Activated T-cell treated with anti-CD3 and anti-CD28 coated beads for 1 hour (primary cell): ENCODE measurements around the gene TRIM56.
"Not testable (repeated sequence)": the region's sequence is repeated elsewhere in the genome, so short reads cannot be mapped to it uniquely, and the experiment has no call there.

Experiments
- DNase-seq: peaks from one replicate; pipeline ENCODE4 v3.0.0-alpha.2; 2020; ENCODE audit warnings: low read depth

The TRIM56 gene, protein sequence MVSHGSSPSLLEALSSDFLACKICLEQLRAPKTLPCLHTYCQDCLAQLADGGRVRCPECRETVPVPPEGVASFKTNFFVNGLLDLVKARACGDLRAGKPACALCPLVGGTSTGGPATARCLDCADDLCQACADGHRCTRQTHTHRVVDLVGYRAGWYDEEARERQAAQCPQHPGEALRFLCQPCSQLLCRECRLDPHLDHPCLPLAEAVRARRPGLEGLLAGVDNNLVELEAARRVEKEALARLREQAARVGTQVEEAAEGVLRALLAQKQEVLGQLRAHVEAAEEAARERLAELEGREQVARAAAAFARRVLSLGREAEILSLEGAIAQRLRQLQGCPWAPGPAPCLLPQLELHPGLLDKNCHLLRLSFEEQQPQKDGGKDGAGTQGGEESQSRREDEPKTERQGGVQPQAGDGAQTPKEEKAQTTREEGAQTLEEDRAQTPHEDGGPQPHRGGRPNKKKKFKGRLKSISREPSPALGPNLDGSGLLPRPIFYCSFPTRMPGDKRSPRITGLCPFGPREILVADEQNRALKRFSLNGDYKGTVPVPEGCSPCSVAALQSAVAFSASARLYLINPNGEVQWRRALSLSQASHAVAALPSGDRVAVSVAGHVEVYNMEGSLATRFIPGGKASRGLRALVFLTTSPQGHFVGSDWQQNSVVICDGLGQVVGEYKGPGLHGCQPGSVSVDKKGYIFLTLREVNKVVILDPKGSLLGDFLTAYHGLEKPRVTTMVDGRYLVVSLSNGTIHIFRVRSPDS

DNA sequence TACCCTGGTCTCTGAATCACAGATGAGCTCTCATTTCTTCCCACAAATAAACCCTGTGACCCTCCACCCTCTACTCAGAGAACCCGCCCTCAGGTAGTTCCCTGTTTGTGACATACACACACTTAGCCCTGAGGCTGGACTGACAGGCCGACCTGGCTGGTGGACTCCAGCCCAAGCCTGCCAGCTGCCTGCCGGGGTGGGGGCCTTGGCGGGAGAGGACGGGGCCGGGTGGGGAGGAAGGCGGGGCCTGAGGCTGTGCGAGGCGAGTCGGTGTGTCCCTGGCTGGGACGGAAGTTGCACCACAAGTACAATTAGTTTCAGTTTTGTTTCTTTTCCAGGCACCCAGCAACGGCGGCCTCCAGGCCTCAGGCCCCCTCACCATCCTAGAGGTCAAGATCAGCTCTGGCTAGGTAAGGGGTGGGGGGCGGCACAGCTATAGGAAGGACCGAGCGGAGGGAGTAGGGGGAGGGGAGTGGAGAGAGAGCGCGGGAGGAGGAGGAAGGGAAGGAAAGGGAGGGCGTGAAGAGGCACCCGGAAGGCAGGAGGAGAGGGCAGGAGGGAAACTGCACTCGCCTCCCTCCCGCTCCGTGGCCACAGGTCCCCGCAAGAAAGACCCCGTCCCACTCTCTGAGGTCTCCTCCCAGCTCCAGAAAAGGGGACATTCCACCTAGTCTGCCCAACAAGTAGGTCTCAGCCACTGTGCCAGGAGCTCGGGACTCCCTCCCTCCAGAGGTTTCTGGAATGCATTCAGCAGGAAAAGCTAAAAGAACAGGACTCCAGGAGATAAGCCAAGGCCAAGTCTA is at the start of gene TRIM56:
Gene TRIM56 (plus strand): TSS at position 320 of the 803 bp plus-strand sequence. CDS start 1,832 bp downstream, outside the sequence.
- peak; percentile 63 for DNase-seq

- DNase-seq = no peak
Observed at GRCh38 chr7:101035941-101036340, 49.3 kb upstream of the TRIM56 start.

- DNase-seq = not testable (repeated sequence)
Observed at GRCh38 chr7:101041283-101041682, 44.0 kb upstream of the TRIM56 start.

GRCh38 chr7:101058355-101058754 is 26.9 kb upstream of the TRIM56 start:
- DNase-seq = peak; percentile 39

DNA sequence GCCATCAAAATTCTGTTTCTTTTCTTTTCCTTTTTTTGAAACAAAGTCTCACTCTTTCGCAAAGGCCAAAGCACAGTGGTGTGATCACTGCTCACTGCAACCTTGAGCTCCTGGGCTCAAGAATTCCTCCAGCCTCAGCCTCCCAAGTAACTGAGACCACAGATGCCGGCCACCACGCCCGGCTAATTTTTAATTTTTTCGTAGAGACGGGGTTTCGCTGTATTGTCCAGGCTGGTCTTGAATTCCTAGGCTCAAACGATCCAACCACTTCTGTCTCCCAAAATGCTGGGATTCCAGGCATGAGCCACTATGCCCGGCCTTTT is 25.7 kb upstream of the TRIM56 start:
- DNase-seq = no peak

DNA sequence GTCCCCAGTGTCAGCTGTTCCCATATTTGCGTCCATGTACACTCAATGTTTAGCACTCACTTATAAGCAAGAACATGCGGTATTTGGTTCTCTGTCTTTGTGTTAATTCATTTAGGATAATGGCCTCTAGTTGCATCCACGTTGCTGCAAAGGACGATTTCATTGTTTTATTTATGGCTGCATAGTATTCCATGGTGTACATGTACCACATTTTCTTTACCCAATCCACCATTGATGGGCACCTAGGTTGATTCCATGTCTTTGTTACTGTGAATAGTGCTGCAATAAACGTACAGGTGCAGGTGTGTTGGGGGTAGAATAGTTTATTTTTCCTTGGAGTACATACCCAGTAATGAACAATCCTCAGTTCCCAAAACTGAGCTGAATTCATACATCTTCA is 24.3 kb upstream of the TRIM56 start:
- DNase-seq = no peak

- DNase-seq = not testable (repeated sequence)
Observed at GRCh38 chr7:101064176-101064550, 21.1 kb upstream of the TRIM56 start.

DNA sequence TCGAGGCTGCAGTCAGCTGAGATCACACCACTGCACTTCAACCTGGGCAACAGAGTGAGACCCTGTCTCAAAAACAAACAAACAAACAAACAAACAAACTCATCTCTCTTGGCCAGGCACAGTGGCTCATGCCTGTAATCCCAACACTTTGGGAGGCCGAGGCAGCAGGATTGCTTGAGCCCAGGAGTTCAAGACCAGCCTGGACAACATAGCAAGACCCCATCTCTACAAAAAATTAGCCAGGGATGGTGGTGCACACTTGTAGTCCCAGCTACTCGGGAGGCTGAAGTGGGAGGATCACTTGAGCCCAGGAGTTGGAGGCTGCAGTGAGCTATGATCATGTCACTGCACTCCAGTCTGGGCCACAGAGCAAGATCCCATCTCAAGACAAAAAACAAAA is 20.1 kb upstream of the TRIM56 start:
- DNase-seq = not testable (repeated sequence)

DNA sequence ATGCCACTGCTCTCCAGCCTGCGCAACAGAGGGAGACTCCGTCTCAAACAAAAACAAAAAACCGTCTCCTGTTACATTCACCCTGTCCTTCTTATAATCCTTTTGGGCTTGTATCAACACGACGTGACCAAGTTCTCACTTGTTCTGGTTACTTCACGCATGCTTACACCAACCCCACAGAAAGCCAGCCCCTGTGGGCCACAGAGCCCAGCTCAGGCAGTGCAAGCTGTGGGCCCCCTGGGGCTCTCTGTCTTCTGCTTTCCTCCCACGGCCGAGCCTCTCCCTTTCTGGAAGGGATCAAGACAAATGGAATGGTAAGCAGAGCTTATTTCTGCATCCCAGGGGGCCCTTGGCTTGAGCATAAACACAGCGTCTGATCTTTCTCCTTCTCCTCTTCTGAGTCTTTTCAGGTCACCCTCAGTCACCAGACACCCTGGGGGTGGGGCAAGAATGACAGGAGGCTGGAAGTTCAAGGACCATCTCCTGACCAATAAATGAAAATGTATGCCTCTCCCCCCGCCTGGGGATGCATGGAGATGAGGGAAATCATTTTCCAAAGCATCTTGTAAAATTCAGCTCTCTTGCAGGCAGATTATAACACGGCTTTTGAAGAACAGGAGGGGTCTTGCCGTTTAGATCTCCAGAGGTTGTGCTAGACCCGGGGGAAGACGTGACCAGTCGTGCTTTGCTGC is 19.0 kb upstream of the TRIM56 start:
- no peak for DNase-seq

DNA sequence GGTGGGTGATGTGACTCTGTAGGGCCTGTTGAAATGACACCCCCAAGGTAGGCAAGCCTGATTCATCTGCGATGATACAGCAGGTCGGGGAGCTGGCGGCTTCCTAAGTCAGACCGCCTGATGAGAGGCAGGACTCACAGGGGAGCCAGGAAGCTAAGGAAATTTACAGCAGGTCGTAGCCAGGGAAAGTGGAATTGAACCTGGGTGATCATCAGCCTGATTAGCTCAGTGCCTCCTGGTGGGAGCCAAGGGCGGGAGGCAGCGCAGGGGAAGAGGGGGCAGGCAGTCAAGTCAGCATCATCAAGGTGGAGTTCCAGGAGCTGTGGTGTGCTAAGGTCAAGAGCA is 18.5 kb upstream of the TRIM56 start:
- DNase-seq = no peak

- no peak for DNase-seq
Observed at GRCh38 chr7:101068401-101068800, 16.9 kb upstream of the TRIM56 start.

GRCh38 chr7:101071362-101072104 is 13.7 kb upstream of the TRIM56 start:
- not testable (repeated sequence) for DNase-seq

GRCh38 chr7:101075646-101076045 is 9.6 kb upstream of the TRIM56 start:
- no peak for DNase-seq

DNA sequence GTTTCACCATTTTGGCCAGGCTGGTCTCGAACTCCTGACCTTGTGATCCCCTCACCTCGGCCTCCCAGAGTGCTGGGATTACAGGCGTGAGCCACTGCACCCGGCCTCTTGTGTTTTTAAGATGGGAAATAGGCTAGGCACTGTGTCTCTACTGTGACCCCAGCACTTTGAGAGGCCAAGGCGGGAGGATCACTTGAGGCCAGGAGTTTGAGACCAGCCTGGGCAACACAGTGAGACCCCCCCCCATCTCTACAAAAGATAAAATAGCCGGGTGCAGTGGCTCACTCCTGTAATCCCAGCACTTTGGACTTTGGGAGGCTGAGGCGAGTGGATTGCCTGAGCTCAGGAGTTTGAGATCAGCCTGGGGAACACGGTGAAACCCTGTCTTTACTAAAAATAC is 9.1 kb upstream of the TRIM56 start:
- DNase-seq = not testable (repeated sequence)

- DNase-seq = peak; percentile 82
Observed at GRCh38 chr7:101077303-101078086, 7.8 kb upstream of the TRIM56 start.

DNA sequence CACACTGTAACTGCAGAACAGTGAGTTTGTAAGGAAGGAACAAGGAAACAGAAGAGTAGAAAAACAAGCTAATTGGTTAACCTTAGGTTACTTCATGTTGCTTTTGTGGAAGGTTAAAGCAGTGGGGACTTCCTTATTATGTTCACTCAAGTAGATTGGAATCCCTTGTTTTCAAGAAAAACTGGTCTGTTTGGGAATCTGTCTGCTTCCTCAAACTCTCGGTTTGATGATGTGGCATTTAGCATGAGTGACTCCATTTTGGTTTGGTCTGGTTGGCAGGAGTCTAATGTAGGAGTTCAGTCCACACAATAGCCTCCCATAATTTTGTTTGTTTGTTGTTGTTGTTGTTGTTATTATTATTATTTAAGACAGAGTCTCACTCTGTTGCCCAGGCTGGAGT is 3.8 kb upstream of the TRIM56 start:
- no peak for DNase-seq

DNA sequence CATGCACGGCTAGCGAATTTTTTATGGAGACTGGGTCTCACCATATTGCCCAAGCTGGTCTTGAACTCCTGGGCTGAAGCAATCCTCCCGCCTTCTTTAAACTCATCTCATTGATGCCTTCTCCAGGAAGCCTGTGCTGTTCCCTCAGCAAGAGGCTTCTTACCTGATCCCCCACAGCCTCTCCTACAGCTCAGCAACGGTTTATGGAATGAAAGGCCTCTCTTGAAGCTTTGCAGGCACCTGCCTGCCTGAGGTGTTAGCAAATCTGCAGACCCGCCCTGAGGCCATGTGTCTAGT is 468 bp upstream of the TRIM56 start:
- no peak for DNase-seq

DNA sequence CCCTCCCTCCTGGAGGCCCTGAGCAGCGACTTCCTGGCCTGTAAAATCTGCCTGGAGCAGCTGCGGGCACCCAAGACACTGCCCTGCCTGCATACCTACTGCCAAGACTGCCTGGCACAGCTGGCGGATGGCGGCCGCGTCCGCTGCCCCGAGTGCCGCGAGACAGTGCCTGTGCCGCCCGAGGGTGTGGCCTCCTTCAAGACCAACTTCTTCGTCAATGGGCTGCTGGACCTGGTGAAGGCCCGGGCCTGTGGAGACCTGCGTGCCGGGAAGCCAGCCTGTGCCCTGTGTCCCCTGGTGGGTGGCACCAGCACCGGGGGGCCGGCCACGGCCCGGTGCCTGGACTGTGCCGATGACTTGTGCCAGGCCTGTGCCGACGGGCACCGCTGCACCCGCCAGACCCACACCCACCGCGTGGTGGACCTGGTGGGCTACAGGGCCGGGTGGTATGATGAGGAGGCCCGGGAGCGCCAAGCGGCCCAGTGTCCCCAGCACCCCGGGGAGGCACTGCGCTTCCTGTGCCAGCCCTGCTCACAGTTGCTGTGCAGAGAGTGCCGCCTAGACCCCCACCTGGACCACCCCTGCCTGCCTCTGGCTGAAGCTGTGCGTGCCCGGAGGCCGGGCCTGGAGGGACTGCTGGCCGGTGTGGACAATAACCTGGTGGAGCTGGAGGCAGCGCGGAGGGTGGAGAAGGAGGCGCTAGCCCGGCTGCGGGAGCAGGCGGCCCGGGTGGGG is 2.2 kb downstream of the TRIM56 start:
- DNase-seq = no peak

DNA sequence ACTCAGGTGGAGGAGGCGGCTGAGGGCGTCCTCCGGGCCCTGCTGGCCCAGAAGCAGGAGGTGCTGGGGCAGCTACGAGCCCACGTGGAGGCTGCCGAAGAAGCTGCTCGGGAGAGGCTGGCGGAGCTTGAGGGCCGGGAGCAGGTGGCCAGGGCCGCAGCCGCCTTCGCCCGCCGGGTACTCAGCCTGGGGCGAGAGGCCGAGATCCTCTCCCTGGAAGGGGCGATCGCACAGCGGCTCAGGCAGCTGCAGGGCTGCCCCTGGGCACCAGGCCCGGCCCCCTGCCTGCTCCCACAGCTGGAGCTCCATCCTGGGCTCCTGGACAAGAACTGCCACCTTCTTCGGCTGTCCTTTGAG is 2.8 kb downstream of the TRIM56 start:
- DNase-seq = no peak

- DNase-seq = no peak
Observed at GRCh38 chr7:101088858-101089529, 3.7 kb downstream of the TRIM56 start.
